Activated gamma-delta T cell treated with Interleukin-2 at 50 U/mL for 16 hours (primary cell): ENCODE results near the gene JAGN1.
"Not testable (repeated sequence)": the region's sequence is repeated elsewhere in the genome, so short reads cannot be mapped to it uniquely, and the experiment has no call there.

Source experiments
- DNase-seq: peaks from one replicate; pipeline ENCODE4 v3.0.0-alpha.2; 2020

The JAGN1 gene

GRCh38 chr3:9867106-9867505, 23.3 kb upstream of the JAGN1 start:
- no peak for DNase-seq

GRCh38 chr3:9869955-9870354, 20.5 kb upstream of the JAGN1 start:
- no peak for DNase-seq

- DNase-seq, result no peak
These were observed 19.4 kb upstream of the JAGN1 start for GRCh38 chr3:9870978-9871377.

- not testable (repeated sequence) for DNase-seq
These were observed 18.3 kb upstream of the JAGN1 start for GRCh38 chr3:9872067-9872466.

- DNase-seq, result no peak
These were observed 15.0 kb upstream of the JAGN1 start for GRCh38 chr3:9875448-9875847.

- DNase-seq, result not testable (repeated sequence)
These were observed 14.2 kb upstream of the JAGN1 start for GRCh38 chr3:9876255-9876654.

GRCh38 chr3:9876991-9877390, 13.4 kb upstream of the JAGN1 start:
- DNase-seq, result no peak

GRCh38 chr3:9878700-9879099, 11.7 kb upstream of the JAGN1 start:
- DNase-seq, result no peak

- DNase-seq, result no peak
These were observed 10.4 kb upstream of the JAGN1 start, which contains the start of gene CIDEC for GRCh38 chr3:9879830-9880549. TSS of gene CIDEC (minus strand) at chr3:9880253. CDS start at chr3:9878486, 1,767 bp downstream.

- DNase-seq, result no peak
These were observed 9.0 kb upstream of the JAGN1 start for GRCh38 chr3:9881441-9881840.

GRCh38 chr3:9883706-9884554, 6.5 kb upstream of the JAGN1 start:
- no peak for DNase-seq

- no peak for DNase-seq
These were observed 5.8 kb upstream of the JAGN1 start for GRCh38 chr3:9884555-9885165.

- no peak for DNase-seq
These were observed 4.1 kb upstream of the JAGN1 start for GRCh38 chr3:9886328-9886727.

GRCh38 chr3:9887480-9887879, 2.9 kb upstream of the JAGN1 start:
- DNase-seq, result no peak

- no peak for DNase-seq
These were observed 1.9 kb upstream of the JAGN1 start for GRCh38 chr3:9888540-9888939.

- no peak for DNase-seq
These were observed 1.0 kb upstream of the JAGN1 start for GRCh38 chr3:9889405-9889804.

GRCh38 chr3:9891072-9891622, 737 bp downstream of the JAGN1 start:
- no peak for DNase-seq

- DNase-seq, result no peak
These were observed 3.3 kb downstream of the JAGN1 start for GRCh38 chr3:9893739-9894138.

- not testable (repeated sequence) for DNase-seq
These were observed 5.3 kb downstream of the JAGN1 start for GRCh38 chr3:9895715-9896114.

- not testable (repeated sequence) for DNase-seq
These were observed 6.5 kb downstream of the JAGN1 start for GRCh38 chr3:9896755-9897407.

GRCh38 chr3:9897408-9898372, 7.3 kb downstream of the JAGN1 start:
- no peak for DNase-seq
